ENCODE measurements around the gene RNU6-1.

The RNU6-1 gene

GRCh38 chr15:67832031-67832551 lies 7.8 kb downstream of the RNU6-1 start:
- DNase-seq = no peak

- DNase-seq = no peak
These were observed 8.5 kb downstream of the RNU6-1 start for GRCh38 chr15:67831363-67831762.

- DNase-seq = no peak
These were observed 10.0 kb downstream of the RNU6-1 start for GRCh38 chr15:67829647-67830504.

- DNase-seq = no peak
These were observed 10.7 kb downstream of the RNU6-1 start for GRCh38 chr15:67828969-67829646.

GRCh38 chr15:67828278-67828968 lies 11.4 kb downstream of the RNU6-1 start:
- DNase-seq = no peak

- no peak for DNase-seq
These were observed 12.1 kb downstream of the RNU6-1 start for GRCh38 chr15:67827562-67828277.

- DNase-seq = no peak
These were observed 12.9 kb downstream of the RNU6-1 start for GRCh38 chr15:67826717-67827561.

GRCh38 chr15:67825881-67826716 lies 13.7 kb downstream of the RNU6-1 start:
- no peak for DNase-seq

GRCh38 chr15:67824976-67825880 lies 14.6 kb downstream of the RNU6-1 start, which contains the start of gene SKOR1:
SKOR1 (plus strand) TSS chr15:67825509; CDS start chr15:67825603, 94 bp downstream.
- DNase-seq = no peak

GRCh38 chr15:67824197-67824968 lies 15.5 kb downstream of the RNU6-1 start:
- DNase-seq = no peak

GRCh38 chr15:67823314-67824196 lies 16.3 kb downstream of the RNU6-1 start:
- DNase-seq = no peak

GRCh38 chr15:67822537-67823313 lies 17.1 kb downstream of the RNU6-1 start:
- no peak for DNase-seq

GRCh38 chr15:67821784-67822440 lies 17.9 kb downstream of the RNU6-1 start:
- no peak for DNase-seq

GRCh38 chr15:67820992-67821783 lies 18.7 kb downstream of the RNU6-1 start:
- DNase-seq = no peak
